Measurements from ENCODE around the gene CRB2.

Gene CRB2

DNA sequence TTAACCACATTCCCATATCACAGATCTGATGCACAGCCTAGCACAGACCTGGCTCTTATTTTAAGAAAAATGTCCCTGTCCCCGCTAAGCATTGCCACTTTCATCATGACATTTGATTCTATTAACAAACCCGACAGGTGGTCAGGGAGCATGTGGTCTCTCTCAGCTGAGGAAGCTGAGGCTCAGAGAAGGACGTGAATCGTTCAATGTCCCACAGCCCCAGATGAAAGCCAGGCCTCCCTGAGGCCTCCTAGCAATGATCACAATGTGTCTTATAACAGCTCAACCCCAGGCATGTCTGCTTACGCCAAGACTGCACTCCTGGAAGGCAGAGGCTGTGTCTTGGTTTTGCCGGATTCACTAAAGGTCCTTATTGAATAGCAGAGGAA, 10.4 kb upstream of the CRB2 start:
- TF ChIP-seq ZBTB7A (IDR thresholded peaks at IDR 0.05; ENCODE audit: low read depth) (no peak), CEBPB (IDR thresholded peaks at IDR 0.05) (no peak)
- TF ChIP-seq, protein P1, sequence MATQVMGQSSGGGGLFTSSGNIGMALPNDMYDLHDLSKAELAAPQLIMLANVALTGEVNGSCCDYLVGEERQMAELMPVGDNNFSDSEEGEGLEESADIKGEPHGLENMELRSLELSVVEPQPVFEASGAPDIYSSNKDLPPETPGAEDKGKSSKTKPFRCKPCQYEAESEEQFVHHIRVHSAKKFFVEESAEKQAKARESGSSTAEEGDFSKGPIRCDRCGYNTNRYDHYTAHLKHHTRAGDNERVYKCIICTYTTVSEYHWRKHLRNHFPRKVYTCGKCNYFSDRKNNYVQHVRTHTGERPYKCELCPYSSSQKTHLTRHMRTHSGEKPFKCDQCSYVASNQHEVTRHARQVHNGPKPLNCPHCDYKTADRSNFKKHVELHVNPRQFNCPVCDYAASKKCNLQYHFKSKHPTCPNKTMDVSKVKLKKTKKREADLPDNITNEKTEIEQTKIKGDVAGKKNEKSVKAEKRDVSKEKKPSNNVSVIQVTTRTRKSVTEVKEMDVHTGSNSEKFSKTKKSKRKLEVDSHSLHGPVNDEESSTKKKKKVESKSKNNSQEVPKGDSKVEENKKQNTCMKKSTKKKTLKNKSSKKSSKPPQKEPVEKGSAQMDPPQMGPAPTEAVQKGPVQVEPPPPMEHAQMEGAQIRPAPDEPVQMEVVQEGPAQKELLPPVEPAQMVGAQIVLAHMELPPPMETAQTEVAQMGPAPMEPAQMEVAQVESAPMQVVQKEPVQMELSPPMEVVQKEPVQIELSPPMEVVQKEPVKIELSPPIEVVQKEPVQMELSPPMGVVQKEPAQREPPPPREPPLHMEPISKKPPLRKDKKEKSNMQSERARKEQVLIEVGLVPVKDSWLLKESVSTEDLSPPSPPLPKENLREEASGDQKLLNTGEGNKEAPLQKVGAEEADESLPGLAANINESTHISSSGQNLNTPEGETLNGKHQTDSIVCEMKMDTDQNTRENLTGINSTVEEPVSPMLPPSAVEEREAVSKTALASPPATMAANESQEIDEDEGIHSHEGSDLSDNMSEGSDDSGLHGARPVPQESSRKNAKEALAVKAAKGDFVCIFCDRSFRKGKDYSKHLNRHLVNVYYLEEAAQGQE (IDR thresholded peaks at IDR 0.05; ENCODE audit: low read depth), result no peak

DNA sequence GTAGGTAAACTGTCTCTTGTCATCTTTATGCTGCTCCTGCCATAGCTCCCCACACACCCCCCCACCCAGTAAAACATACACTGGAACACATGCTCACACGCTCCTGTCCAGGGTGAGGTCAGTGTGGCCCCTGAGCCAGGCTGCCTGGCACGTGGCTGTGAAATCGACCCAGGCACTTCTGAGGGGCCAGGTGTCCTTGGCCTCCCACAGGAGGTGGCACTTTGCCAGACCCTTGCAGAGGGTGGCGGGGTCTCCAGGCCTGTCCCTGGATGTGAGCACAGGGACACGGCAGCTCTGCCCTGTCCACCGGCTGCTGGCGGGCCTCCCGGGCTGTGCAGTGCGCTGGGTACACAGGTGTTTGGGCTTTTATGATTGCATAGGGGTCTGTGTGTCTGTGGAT, 10.0 kb upstream of the CRB2 start:
- TF ChIP-seq, protein P1 (IDR thresholded peaks at IDR 0.05; ENCODE audit: low read depth), result no peak
- TF ChIP-seq CREB1 (IDR thresholded peaks at IDR 0.05; ENCODE audit: low read depth) (no peak), FOXM1 (IDR thresholded peaks at IDR 0.05; ENCODE audit: borderline replicate concordance, low read depth) (no peak), RAD21 (IDR thresholded peaks at IDR 0.05; ENCODE audit: low read depth) (no peak), TEAD4 (IDR thresholded peaks at IDR 0.05) (no peak), EGR1 (IDR thresholded peaks at IDR 0.05) (no peak), TAF1 (IDR thresholded peaks at IDR 0.05; ENCODE audit: low read depth) (no peak), NFIC (IDR thresholded peaks at IDR 0.05) (no peak), YY1 (IDR thresholded peaks at IDR 0.05; ENCODE audit: low read depth) (no peak), EP300 (IDR thresholded peaks at IDR 0.05; ENCODE audit: borderline replicate concordance) (no peak), ZBTB7A (IDR thresholded peaks at IDR 0.05; ENCODE audit: low read depth) (no peak), TCF12 (IDR thresholded peaks at IDR 0.05; ENCODE audit: low read depth) (no peak), CEBPB (IDR thresholded peaks at IDR 0.05) (no peak)
- TF ChIP-seq, protein P2, sequence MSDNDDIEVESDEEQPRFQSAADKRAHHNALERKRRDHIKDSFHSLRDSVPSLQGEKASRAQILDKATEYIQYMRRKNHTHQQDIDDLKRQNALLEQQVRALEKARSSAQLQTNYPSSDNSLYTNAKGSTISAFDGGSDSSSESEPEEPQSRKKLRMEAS (IDR thresholded peaks at IDR 0.05), result no peak
- TF ChIP-seq, protein P3, sequence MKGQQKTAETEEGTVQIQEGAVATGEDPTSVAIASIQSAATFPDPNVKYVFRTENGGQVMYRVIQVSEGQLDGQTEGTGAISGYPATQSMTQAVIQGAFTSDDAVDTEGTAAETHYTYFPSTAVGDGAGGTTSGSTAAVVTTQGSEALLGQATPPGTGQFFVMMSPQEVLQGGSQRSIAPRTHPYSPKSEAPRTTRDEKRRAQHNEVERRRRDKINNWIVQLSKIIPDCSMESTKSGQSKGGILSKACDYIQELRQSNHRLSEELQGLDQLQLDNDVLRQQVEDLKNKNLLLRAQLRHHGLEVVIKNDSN (IDR thresholded peaks at IDR 0.05), result no peak

DNA sequence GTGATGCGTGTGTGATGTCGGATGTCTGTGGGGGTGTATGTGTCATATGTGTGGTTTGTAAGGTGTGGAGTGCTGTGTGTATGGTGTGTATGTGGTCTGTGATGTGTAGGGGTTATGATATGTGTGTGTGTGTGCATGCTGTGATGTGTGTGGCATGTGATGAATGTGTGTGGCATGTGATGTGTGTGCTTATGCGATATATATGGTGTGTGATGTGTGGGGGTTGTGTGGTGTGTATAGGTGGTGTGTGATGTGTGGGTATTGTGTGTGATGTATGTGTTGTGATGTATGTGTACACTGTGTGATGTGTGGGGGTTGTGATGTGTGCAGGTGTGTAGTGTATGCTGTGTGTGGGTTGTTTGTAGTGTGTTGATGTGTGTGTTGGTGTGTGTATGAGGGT, 9.2 kb upstream of the CRB2 start:
- TF ChIP-seq ZBTB7A (IDR thresholded peaks at IDR 0.05; ENCODE audit: low read depth) (no peak), EP300 (IDR thresholded peaks at IDR 0.05; ENCODE audit: borderline replicate concordance) (no peak), EGR1 (IDR thresholded peaks at IDR 0.05) (no peak), RAD21 (IDR thresholded peaks at IDR 0.05; ENCODE audit: low read depth) (no peak), CEBPB (IDR thresholded peaks at IDR 0.05) (no peak), TAF1 (IDR thresholded peaks at IDR 0.05; ENCODE audit: low read depth) (no peak), NFIC (IDR thresholded peaks at IDR 0.05) (no peak), TCF12 (IDR thresholded peaks at IDR 0.05; ENCODE audit: low read depth) (no peak), CREB1 (IDR thresholded peaks at IDR 0.05; ENCODE audit: low read depth) (no peak), TEAD4 (IDR thresholded peaks at IDR 0.05) (no peak), FOXM1 (IDR thresholded peaks at IDR 0.05; ENCODE audit: borderline replicate concordance, low read depth) (no peak), YY1 (IDR thresholded peaks at IDR 0.05; ENCODE audit: low read depth) (no peak)
- TF ChIP-seq, protein P1 (IDR thresholded peaks at IDR 0.05; ENCODE audit: low read depth), result no peak
- TF ChIP-seq, protein P3 (IDR thresholded peaks at IDR 0.05), result no peak
- TF ChIP-seq, protein P2 (IDR thresholded peaks at IDR 0.05), result no peak

DNA sequence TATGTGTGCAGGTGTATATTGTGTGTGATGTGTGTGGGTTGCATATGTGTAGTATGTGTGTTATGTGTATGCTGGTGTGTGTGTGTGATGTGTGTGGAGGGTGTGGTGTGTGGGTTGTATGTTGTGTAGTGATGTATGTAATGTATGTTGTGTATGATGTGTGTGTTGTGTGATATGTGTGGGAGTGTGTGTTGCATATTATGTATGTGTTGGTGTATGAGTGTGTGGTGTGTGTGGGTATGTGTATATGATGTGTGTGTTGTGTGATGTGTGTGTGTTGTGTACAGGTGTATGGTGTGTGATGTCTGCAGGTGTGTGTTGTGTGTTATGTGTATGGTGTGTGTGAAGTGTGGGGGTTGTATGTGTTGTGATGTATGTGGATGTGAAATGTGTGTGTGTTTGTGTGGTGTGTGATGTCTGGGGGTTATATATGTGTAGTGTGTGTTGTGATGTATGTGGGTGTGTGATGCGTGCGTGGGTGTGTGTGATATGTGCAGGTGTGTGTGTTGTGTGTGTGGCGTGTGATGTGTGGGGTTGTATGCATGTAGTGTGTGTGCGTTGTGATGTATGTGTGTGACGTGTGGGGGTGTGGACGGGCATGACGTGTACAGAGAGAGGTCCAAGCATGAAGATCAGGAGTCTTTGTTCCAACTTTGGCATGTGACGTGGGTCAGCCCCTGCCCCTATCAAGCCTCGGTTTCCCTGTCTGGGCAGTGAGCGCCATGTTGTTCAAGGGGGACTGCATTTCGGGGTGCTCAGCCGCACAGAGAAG, 8.5 kb upstream of the CRB2 start:
- TF ChIP-seq NFIC (IDR thresholded peaks at IDR 0.05) (no peak), CEBPB (IDR thresholded peaks at IDR 0.05) (no peak), YY1 (IDR thresholded peaks at IDR 0.05; ENCODE audit: low read depth) (no peak), EP300 (IDR thresholded peaks at IDR 0.05; ENCODE audit: borderline replicate concordance) (no peak), FOXM1 (IDR thresholded peaks at IDR 0.05; ENCODE audit: borderline replicate concordance, low read depth) (no peak), TCF12 (IDR thresholded peaks at IDR 0.05; ENCODE audit: low read depth) (no peak), CREB1 (IDR thresholded peaks at IDR 0.05; ENCODE audit: low read depth) (no peak), TAF1 (IDR thresholded peaks at IDR 0.05; ENCODE audit: low read depth) (no peak), EGR1 (IDR thresholded peaks at IDR 0.05) (no peak)
- TF ChIP-seq, protein P1 (IDR thresholded peaks at IDR 0.05; ENCODE audit: low read depth), result no peak
- TF ChIP-seq, protein P3 (IDR thresholded peaks at IDR 0.05), result no peak
- TF ChIP-seq, protein P2 (IDR thresholded peaks at IDR 0.05), result no peak
